Ishikawa (cell line): Measurements from ENCODE around the gene DSCAML1.

Experiments
- CREB1 ChIP-seq: IDR thresholded peaks from 2 replicates; pipeline ENCODE4 v1.6.1; 2012; ENCODE audit warnings: low read depth
- FOXM1 ChIP-seq: IDR thresholded peaks from 2 replicates; pipeline ENCODE4 v1.6.1; 2012; ENCODE audit warnings: low read depth, borderline replicate concordance
- YY1 ChIP-seq: IDR thresholded peaks from 2 replicates; pipeline ENCODE4 v1.6.1; 2012; ENCODE audit warnings: low read depth
- TF ChIP-seq, protein P1 (sequence below): IDR thresholded peaks from 2 replicates; pipeline ENCODE4 v1.6.1; 2012; ENCODE audit warnings: low read depth, mild to moderate bottlenecking

DNA sequence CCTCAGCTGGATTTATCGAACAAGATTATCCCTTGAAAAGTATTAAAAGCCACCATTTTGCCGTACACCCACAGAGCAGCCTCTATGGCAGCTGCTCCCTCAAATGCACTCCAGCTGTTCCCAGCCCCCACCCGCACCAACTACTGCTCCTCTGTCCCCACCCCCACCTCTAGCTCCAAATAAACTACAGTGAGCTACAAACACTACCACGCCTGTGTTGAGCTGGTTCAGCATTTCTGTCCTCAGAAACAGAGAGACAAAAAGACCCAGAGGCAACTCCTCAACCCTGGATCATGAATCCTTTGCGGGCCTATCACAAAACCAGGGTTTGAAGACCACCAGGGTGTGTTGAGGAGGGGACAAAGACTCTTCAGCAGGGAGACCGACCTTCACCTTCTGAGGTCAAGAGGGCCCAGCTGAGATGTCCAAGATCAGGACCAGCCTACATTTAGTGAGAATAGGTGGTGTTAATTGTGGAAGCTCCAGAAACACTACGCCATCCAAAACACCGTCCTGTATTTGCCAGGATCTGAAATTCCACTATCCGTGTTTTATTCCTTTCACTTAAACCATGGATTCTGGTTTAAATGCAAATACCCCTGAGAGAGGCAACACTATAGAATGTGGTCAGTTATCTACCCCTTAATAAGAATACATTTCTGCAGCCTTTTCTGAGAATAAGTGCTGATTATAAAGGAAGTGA, 195.9 kb downstream of the DSCAML1 start:
- TF ChIP-seq, protein P1, sequence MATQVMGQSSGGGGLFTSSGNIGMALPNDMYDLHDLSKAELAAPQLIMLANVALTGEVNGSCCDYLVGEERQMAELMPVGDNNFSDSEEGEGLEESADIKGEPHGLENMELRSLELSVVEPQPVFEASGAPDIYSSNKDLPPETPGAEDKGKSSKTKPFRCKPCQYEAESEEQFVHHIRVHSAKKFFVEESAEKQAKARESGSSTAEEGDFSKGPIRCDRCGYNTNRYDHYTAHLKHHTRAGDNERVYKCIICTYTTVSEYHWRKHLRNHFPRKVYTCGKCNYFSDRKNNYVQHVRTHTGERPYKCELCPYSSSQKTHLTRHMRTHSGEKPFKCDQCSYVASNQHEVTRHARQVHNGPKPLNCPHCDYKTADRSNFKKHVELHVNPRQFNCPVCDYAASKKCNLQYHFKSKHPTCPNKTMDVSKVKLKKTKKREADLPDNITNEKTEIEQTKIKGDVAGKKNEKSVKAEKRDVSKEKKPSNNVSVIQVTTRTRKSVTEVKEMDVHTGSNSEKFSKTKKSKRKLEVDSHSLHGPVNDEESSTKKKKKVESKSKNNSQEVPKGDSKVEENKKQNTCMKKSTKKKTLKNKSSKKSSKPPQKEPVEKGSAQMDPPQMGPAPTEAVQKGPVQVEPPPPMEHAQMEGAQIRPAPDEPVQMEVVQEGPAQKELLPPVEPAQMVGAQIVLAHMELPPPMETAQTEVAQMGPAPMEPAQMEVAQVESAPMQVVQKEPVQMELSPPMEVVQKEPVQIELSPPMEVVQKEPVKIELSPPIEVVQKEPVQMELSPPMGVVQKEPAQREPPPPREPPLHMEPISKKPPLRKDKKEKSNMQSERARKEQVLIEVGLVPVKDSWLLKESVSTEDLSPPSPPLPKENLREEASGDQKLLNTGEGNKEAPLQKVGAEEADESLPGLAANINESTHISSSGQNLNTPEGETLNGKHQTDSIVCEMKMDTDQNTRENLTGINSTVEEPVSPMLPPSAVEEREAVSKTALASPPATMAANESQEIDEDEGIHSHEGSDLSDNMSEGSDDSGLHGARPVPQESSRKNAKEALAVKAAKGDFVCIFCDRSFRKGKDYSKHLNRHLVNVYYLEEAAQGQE, result no peak
- TF ChIP-seq CREB1 (no peak), YY1 (no peak), FOXM1 (no peak)
